Naive B cell (primary cell): ENCODE data around the gene PWWP2A. TPM values are rescaled to one million over a fixed set of nuclear protein-coding genes. Genes with fewer than 3 reads are reported as not detected.
A peak's percentile ranks its signal among the peaks of the same experiment; 100 is the strongest.

Experiments used
- ATAC-seq, 2 donors: fragments of 150-1000 bp; cut with Tn5 transposase; 2 replicates each; pipeline ENCODE4 v1.10.0; 2021; ENCODE audit warnings: low read depth in 2 of 2, mild to moderate bottlenecking in 2 of 2, moderate library complexity in 2 of 2
- DNase-seq: peaks from one replicate; pipeline ENCODE4 v3.0.0; 2022
- H3K27ac Mint-ChIP-seq, 6 donors: one replicate each; pipeline ENCODE4 v1.8.0; 2020 to 2022; ENCODE audit warnings: mild to moderate bottlenecking in 6 of 6, mixed read lengths in 6 of 6, moderate library complexity in 5 of 6, inconsistent platforms in 2 of 6
- H3K27me3 Mint-ChIP-seq, 3 donors: one replicate each; pipeline ENCODE4 v1.8.0; 2021 to 2022; ENCODE audit warnings: mixed read lengths in 3 of 3, mild to moderate bottlenecking in 1 of 3
- H3K36me3 Mint-ChIP-seq, 2 donors: one replicate each; pipeline ENCODE4 v1.8.0; 2020 to 2022; ENCODE audit warnings: mixed read lengths in 2 of 2, inconsistent platforms in 1 of 2, mild to moderate bottlenecking in 1 of 2
- H3K4me1 Mint-ChIP-seq, 3 donors: one replicate each; pipeline ENCODE4 v1.8.0; 2020 to 2022; ENCODE audit warnings: mixed read lengths in 3 of 3, inconsistent platforms in 1 of 3, mild to moderate bottlenecking in 1 of 3, moderate library complexity in 1 of 3
- H3K4me3 Mint-ChIP-seq, 8 donors: one replicate each; pipeline ENCODE4 v1.8.0; 2020 to 2022; ENCODE audit warnings: mild to moderate bottlenecking in 8 of 8, mixed read lengths in 8 of 8, moderate library complexity in 8 of 8, inconsistent platforms in 2 of 8
- H3K9me3 Mint-ChIP-seq, 7 donors: one replicate each; pipeline ENCODE4 v1.8.0; 2020 to 2022; ENCODE audit warnings: mixed read lengths in 7 of 7, mild to moderate bottlenecking in 5 of 7, inconsistent platforms in 2 of 7, moderate library complexity in 1 of 7
- polyA plus RNA-seq, 6 donors: library from polyadenylated mRNA; unstranded; fragments of 300-500 nt; fragmentation: Illumina TruSeq; gene quantifications; one replicate each; pipeline ENCODE4 v1.2.3, GENCODE V29; 2021; ENCODE audit warnings: low read depth in 6 of 6

Gene PWWP2A
- polyA plus RNA-seq, 6 donors from 2014 or later: 8.4 to 44.8 (median 36.0) TPM

- DNase-seq (no peak), ATAC-seq (no peak)
- Mint-ChIP-seq H3K36me3 (peaks cover 6 to 9% of the 10 kb centered on the region in 2 donors), H3K4me1 (peaks cover 15 to 28% (median 18%) of the 10 kb centered on the region in 3 donors), H3K27me3 (no peaks in the 10 kb centered on the region), H3K9me3 (no peaks in the 10 kb centered on the region), H3K4me3 (no peak overlapping the region), H3K27ac (no peak overlapping the region)
These were observed 11.1 kb downstream of the PWWP2A start for GRCh38 chr5:160108124-160108523.

GRCh38 chr5:160105686-160106360 lies 13.4 kb downstream of the PWWP2A start:
- peak; percentile 14 for DNase-seq
- Mint-ChIP-seq H3K9me3 (no peaks in the 10 kb centered on the region), H3K27ac (peak overlapping the region in 3 of 6 donors; percentile 0 to 83 (median 15)), H3K27me3 (no peaks in the 10 kb centered on the region), H3K4me3 (no peak overlapping the region), H3K4me1 (peaks cover 15 to 28% (median 16%) of the 10 kb centered on the region in 3 donors), H3K36me3 (peaks cover 6 to 8% of the 10 kb centered on the region in 2 donors)
- ATAC-seq: peak; percentile 80 to 89

- ATAC-seq (peak; percentile 61 to 66), DNase-seq (no peak)
- peak overlapping the region in 5 of 6 donors; percentile 25 to 64 (median 43) for H3K27ac Mint-ChIP-seq
- no peaks in the 10 kb centered on the region for H3K27me3 Mint-ChIP-seq
- H3K9me3 Mint-ChIP-seq: no peaks in the 10 kb centered on the region
- H3K4me1 Mint-ChIP-seq: peaks cover 9 to 27% (median 14%) of the 10 kb centered on the region in 3 donors
- H3K4me3 Mint-ChIP-seq: peak overlapping the region in 6 of 8 donors; percentile 13 to 60 (median 50)
- H3K36me3 Mint-ChIP-seq: peaks cover 13 to 15% of the 10 kb centered on the region in 2 donors
These were observed 21.3 kb downstream of the PWWP2A start for GRCh38 chr5:160097991-160098390.

- Mint-ChIP-seq H3K36me3 (peaks cover 13 to 22% of the 10 kb centered on the region in 2 donors), H3K4me1 (peaks cover 9 to 29% (median 14%) of the 10 kb centered on the region in 3 donors), H3K27ac (no peak overlapping the region), H3K9me3 (no peaks in the 10 kb centered on the region), H3K4me3 (no peak overlapping the region), H3K27me3 (no peaks in the 10 kb centered on the region)
- ATAC-seq (no peak), DNase-seq (no peak)
These were observed 23.1 kb downstream of the PWWP2A start for GRCh38 chr5:160096178-160096577.

GRCh38 chr5:160092960-160093707 lies 26.1 kb downstream of the PWWP2A start:
- Mint-ChIP-seq H3K27ac (peak overlapping the region; percentile 1 to 90 (median 69)), H3K4me1 (peaks cover 11 to 28% (median 20%) of the 10 kb centered on the region in 3 donors), H3K9me3 (no peaks in the 10 kb centered on the region), H3K36me3 (peaks cover 13 to 22% of the 10 kb centered on the region in 2 donors), H3K4me3 (no peak overlapping the region), H3K27me3 (no peaks in the 10 kb centered on the region)
- ATAC-seq (no peak), DNase-seq (no peak)

- ATAC-seq (no peak), DNase-seq (no peak)
- no peak overlapping the region for H3K4me3 Mint-ChIP-seq
- peaks cover 13 to 22% of the 10 kb centered on the region in 2 donors for H3K36me3 Mint-ChIP-seq
- no peaks in the 10 kb centered on the region for H3K9me3 Mint-ChIP-seq
- H3K4me1 Mint-ChIP-seq: peaks cover 8 to 24% (median 16%) of the 10 kb centered on the region in 3 donors
- H3K27me3 Mint-ChIP-seq: no peaks in the 10 kb centered on the region
- peak overlapping the region in 1 of 6 donors; percentile 34 for H3K27ac Mint-ChIP-seq
These were observed 26.7 kb downstream of the PWWP2A start for GRCh38 chr5:160092514-160092913.

- ATAC-seq: no peak
- no peak overlapping the region for H3K4me3 Mint-ChIP-seq
- H3K4me1 Mint-ChIP-seq: peaks cover 8 to 22% (median 16%) of the 10 kb centered on the region in 3 donors
- no peaks in the 10 kb centered on the region for H3K27me3 Mint-ChIP-seq
- no peaks in the 10 kb centered on the region for H3K9me3 Mint-ChIP-seq
- peaks cover 13 to 22% of the 10 kb centered on the region in 2 donors for H3K36me3 Mint-ChIP-seq
- peak overlapping the region in 1 of 6 donors; percentile 60 for H3K27ac Mint-ChIP-seq
- no peak for DNase-seq
These were observed 29.2 kb downstream of the PWWP2A start for GRCh38 chr5:160090059-160090458.

GRCh38 chr5:160089531-160089930 lies 29.7 kb downstream of the PWWP2A start:
- no peak for ATAC-seq
- H3K36me3 Mint-ChIP-seq: peaks cover 13 to 22% of the 10 kb centered on the region in 2 donors

GRCh38 chr5:160088805-160089204 lies 30.4 kb downstream of the PWWP2A start:
- no peak for DNase-seq
- H3K27me3 Mint-ChIP-seq: no peaks in the 10 kb centered on the region
- H3K4me3 Mint-ChIP-seq: no peak overlapping the region
- H3K4me1 Mint-ChIP-seq: peaks cover 8 to 18% (median 16%) of the 10 kb centered on the region in 3 donors
- ATAC-seq: no peak
- no peak overlapping the region for H3K27ac Mint-ChIP-seq
- no peaks in the 10 kb centered on the region for H3K9me3 Mint-ChIP-seq
- peaks cover 7 to 16% of the 10 kb centered on the region in 2 donors for H3K36me3 Mint-ChIP-seq

More at GRCh38 chr5:160089531-160089930, 29.7 kb downstream of the PWWP2A start:
- Mint-ChIP-seq H3K27ac (peak overlapping the region in 2 of 6 donors; percentile 3 to 60), H3K9me3 (no peaks in the 10 kb centered on the region), H3K4me1 (peaks cover 8 to 21% (median 16%) of the 10 kb centered on the region in 3 donors), H3K4me3 (no peak overlapping the region), H3K27me3 (no peaks in the 10 kb centered on the region)
- no peak for DNase-seq

GRCh38 chr5:160087199-160087598 lies 32.1 kb downstream of the PWWP2A start:
- no peak for ATAC-seq
- H3K9me3 Mint-ChIP-seq: no peaks in the 10 kb centered on the region
- peaks cover 4 to 12% (median 9%) of the 10 kb centered on the region in 3 donors for H3K4me1 Mint-ChIP-seq
- no peaks in the 10 kb centered on the region for H3K27me3 Mint-ChIP-seq
- no peak for DNase-seq
- no peak overlapping the region for H3K4me3 Mint-ChIP-seq
- H3K27ac Mint-ChIP-seq: no peak overlapping the region
- peaks cover 0 to 2% of the 10 kb centered on the region in 2 donors for H3K36me3 Mint-ChIP-seq

- ATAC-seq: no peak
- H3K27me3 Mint-ChIP-seq: no peaks in the 10 kb centered on the region
- no peaks in the 10 kb centered on the region for H3K9me3 Mint-ChIP-seq
- no peak overlapping the region for H3K27ac Mint-ChIP-seq
- H3K4me3 Mint-ChIP-seq: no peak overlapping the region
- peaks cover 0 to 7% (median 4%) of the 10 kb centered on the region in 3 donors for H3K4me1 Mint-ChIP-seq
- peaks cover 2 to 4% of the 10 kb centered on the region in 2 donors for H3K36me3 Mint-ChIP-seq
- no peak for DNase-seq
These were observed 35.1 kb downstream of the PWWP2A start for GRCh38 chr5:160084144-160084543.

GRCh38 chr5:160083501-160083900 lies 35.7 kb downstream of the PWWP2A start:
- H3K4me1 Mint-ChIP-seq: peaks cover 0 to 4% (median 0%) of the 10 kb centered on the region in 3 donors
- DNase-seq (no peak), ATAC-seq (no peak)
- H3K9me3 Mint-ChIP-seq: no peaks in the 10 kb centered on the region
- H3K4me3 Mint-ChIP-seq: no peak overlapping the region
- H3K27me3 Mint-ChIP-seq: no peaks in the 10 kb centered on the region
- peaks cover 4 to 9% of the 10 kb centered on the region in 2 donors for H3K36me3 Mint-ChIP-seq
- no peak overlapping the region for H3K27ac Mint-ChIP-seq

- no peak for ATAC-seq
- no peaks in the 10 kb centered on the region for H3K27me3 Mint-ChIP-seq
- DNase-seq: no peak
- no peak overlapping the region for H3K27ac Mint-ChIP-seq
- no peak overlapping the region for H3K4me3 Mint-ChIP-seq
- no peaks in the 10 kb centered on the region for H3K9me3 Mint-ChIP-seq
- peaks cover 4 to 9% of the 10 kb centered on the region in 2 donors for H3K36me3 Mint-ChIP-seq
- H3K4me1 Mint-ChIP-seq: no peaks in the 10 kb centered on the region
These were observed 36.4 kb downstream of the PWWP2A start for GRCh38 chr5:160082614-160083500.
